Astrocyte (in vitro differentiated cells and primary cell): Measurements from ENCODE around the gene TMEM198. TPM values are rescaled to one million over a fixed set of nuclear protein-coding genes. Genes with fewer than 3 reads are reported as not detected.
A peak's percentile ranks its signal among the peaks of the same experiment; 100 is the strongest.

Source experiments
- DNase-seq: peaks from one replicate; pipeline ENCODE4 v3.0.0-alpha.2; 2010; ENCODE audit warnings: low read depth
- FAIRE-seq: peaks from 2 replicates; lab custom pipeline; 2011; peaks lifted over from hg19 to GRCh38; lab: Jason Lieb, UNC
- H2AFZ ChIP-seq: 2 replicates; pipeline ENCODE4 v1.6.0; 2012; ENCODE audit warnings: low read depth, low read length, inconsistent platforms
- H3K27ac ChIP-seq: 2 replicates; pipeline ENCODE4 v1.5.1; 2011; ENCODE audit warnings: low read depth, low read length, inconsistent platforms
- H3K27me3 ChIP-seq: 2 replicates; pipeline ENCODE4 v1.6.0; 2011; ENCODE audit warnings: low read length, inconsistent platforms; ENCODE audit not compliant: insufficient read depth
- H3K36me3 ChIP-seq: 2 replicates; pipeline ENCODE4 v1.5.1; 2011; ENCODE audit warnings: low read length, inconsistent platforms; ENCODE audit not compliant: insufficient read depth
- H3K4me1 ChIP-seq: 2 replicates; pipeline ENCODE4 v1.5.1; 2011; ENCODE audit warnings: low read length, inconsistent platforms; ENCODE audit not compliant: insufficient read depth
- H3K4me2 ChIP-seq: 2 replicates; pipeline ENCODE4 v1.6.0; 2012; ENCODE audit warnings: low read length, inconsistent platforms
- H3K4me3 ChIP-seq: 2 replicates; pipeline ENCODE4 v1.5.1; 2011; ENCODE audit warnings: low read depth, mild to moderate bottlenecking, low read length, inconsistent platforms; ENCODE audit not compliant: insufficient read depth
- H3K79me2 ChIP-seq: 2 replicates; pipeline ENCODE4 v1.6.0; 2012; ENCODE audit warnings: mild to moderate bottlenecking, low read length, inconsistent platforms; ENCODE audit not compliant: insufficient read depth
- H3K9ac ChIP-seq: 2 replicates; pipeline ENCODE4 v1.6.0; 2012; ENCODE audit warnings: mild to moderate bottlenecking, low read length, inconsistent platforms
- H3K9me3 ChIP-seq: 2 replicates; pipeline ENCODE4 v1.5.1; 2012; ENCODE audit warnings: low read depth, mild to moderate bottlenecking, low read length, inconsistent platforms; ENCODE audit not compliant: insufficient read depth
- H4K20me1 ChIP-seq: 2 replicates; pipeline ENCODE4 v1.6.0; 2012; ENCODE audit warnings: low read length, inconsistent platforms; ENCODE audit not compliant: insufficient read depth
- H3K27ac Mint-ChIP-seq: one replicate; pipeline ENCODE4 v1.8.0; 2021; ENCODE audit warnings: mild to moderate bottlenecking, mixed read lengths; ENCODE audit not compliant: unreplicated experiment
- H3K27me3 Mint-ChIP-seq: one replicate; pipeline ENCODE4 v1.8.0; 2021; ENCODE audit warnings: low read depth, mixed read lengths; ENCODE audit not compliant: unreplicated experiment
- H3K36me3 Mint-ChIP-seq: one replicate; pipeline ENCODE4 v1.8.0; 2021; ENCODE audit warnings: low read depth, mixed read lengths; ENCODE audit not compliant: unreplicated experiment
- H3K4me1 Mint-ChIP-seq: one replicate; pipeline ENCODE4 v1.8.0; 2021; ENCODE audit warnings: low read depth, mixed read lengths; ENCODE audit not compliant: unreplicated experiment
- H3K4me3 Mint-ChIP-seq: one replicate; pipeline ENCODE4 v1.8.0; 2021; ENCODE audit warnings: mild to moderate bottlenecking, moderate library complexity, mixed read lengths; ENCODE audit not compliant: unreplicated experiment
- H3K9me3 Mint-ChIP-seq: one replicate; pipeline ENCODE4 v1.8.0; 2021; ENCODE audit warnings: mild to moderate bottlenecking, mixed read lengths; ENCODE audit not compliant: unreplicated experiment
- CTCF ChIP-seq: IDR thresholded peaks from 2 replicates; pipeline ENCODE4 v1.5.1; 2011; ENCODE audit warnings: low read depth, mild to moderate bottlenecking, inconsistent platforms, low read length, moderate library complexity; ENCODE audit not compliant: insufficient read depth
- EZH2 ChIP-seq: IDR thresholded peaks from 2 replicates; pipeline ENCODE4 v1.6.1; 2012; ENCODE audit warnings: mild to moderate bottlenecking, low read length, inconsistent platforms; ENCODE audit not compliant: insufficient read depth
- total RNA-seq: library from RNA; stranded (reverse); gene quantifications from 2 replicates; pipeline ENCODE4 v1.2.1, GENCODE V29; 2021

Gene TMEM198
- total RNA-seq, 1 donor from 2014 or later, result 3.8 TPM

- H3K4me1 Mint-ChIP-seq, result peaks cover 17% of the 10 kb centered on the region
- H3K9ac ChIP-seq, result peak overlapping the region; percentile 43
- peaks cover 31% of the 10 kb centered on the region for H3K27me3 ChIP-seq
- H3K9me3 Mint-ChIP-seq, result no peaks in the 10 kb centered on the region
- H3K4me3 ChIP-seq, result no peak overlapping the region
- H3K27me3 Mint-ChIP-seq, result peaks cover 19% of the 10 kb centered on the region
- no peaks in the 10 kb centered on the region for H3K79me2 ChIP-seq
- H3K27ac ChIP-seq, result no peak overlapping the region
- no peak for FAIRE-seq
- H3K9me3 ChIP-seq, result no peaks in the 10 kb centered on the region
- H3K36me3 Mint-ChIP-seq, result peaks cover 5% of the 10 kb centered on the region
- peak overlapping the region; percentile 3 for H2AFZ ChIP-seq
- H3K4me2 ChIP-seq, result peak overlapping the region; percentile 87
- H3K27ac Mint-ChIP-seq, result no peak overlapping the region
- TF ChIP-seq CTCF, result peak; percentile 61
- no peak for TF ChIP-seq EZH2
- H4K20me1 ChIP-seq, result peaks cover 8% of the 10 kb centered on the region
- no peak for DNase-seq
- H3K36me3 ChIP-seq, result no peaks in the 10 kb centered on the region
- H3K4me1 ChIP-seq, result peaks cover 24% of the 10 kb centered on the region
- peak overlapping the region; percentile 73 for H3K4me3 Mint-ChIP-seq
Measured at GRCh38 chr2:219509780-219510511, 33.9 kb upstream of the TMEM198 start.

GRCh38 chr2:219510512-219511135 is 33.2 kb upstream of the TMEM198 start:
- H3K4me1 ChIP-seq, result peaks cover 24% of the 10 kb centered on the region
- peaks cover 23% of the 10 kb centered on the region for H3K27me3 Mint-ChIP-seq
- H3K4me3 Mint-ChIP-seq, result peak overlapping the region; percentile 73
- H3K4me3 ChIP-seq, result no peak overlapping the region
- H3K27ac Mint-ChIP-seq, result no peak overlapping the region
- DNase-seq (no peak), FAIRE-seq (no peak)
- peaks cover 17% of the 10 kb centered on the region for H3K4me1 Mint-ChIP-seq
- peak overlapping the region; percentile 87 for H3K4me2 ChIP-seq
- peaks cover 8% of the 10 kb centered on the region for H4K20me1 ChIP-seq
- H3K79me2 ChIP-seq, result no peaks in the 10 kb centered on the region
- peaks cover 3% of the 10 kb centered on the region for H3K36me3 Mint-ChIP-seq
- no peaks in the 10 kb centered on the region for H3K9me3 Mint-ChIP-seq
- H3K27ac ChIP-seq, result no peak overlapping the region
- H3K9ac ChIP-seq, result no peak overlapping the region
- no peaks in the 10 kb centered on the region for H3K36me3 ChIP-seq
- no peaks in the 10 kb centered on the region for H3K9me3 ChIP-seq
- peaks cover 31% of the 10 kb centered on the region for H3K27me3 ChIP-seq
- H2AFZ ChIP-seq, result no peak overlapping the region
- TF ChIP-seq CTCF, result no peak
- no peak for TF ChIP-seq EZH2
